Cerebellar nuclear complex (tissue), 1 donor: ENCODE results near the gene GKN2.
"Not testable (repeated sequence)": the region's sequence is repeated elsewhere in the genome, so short reads cannot be mapped to it uniquely, and the experiment has no call there.

ENCODE experiments used
- DNase-seq, 2 experiments: peaks; one replicate each; lab custom pipeline; 2025; lab: John Stamatoyannopoulos, UW

Gene GKN2

DNA sequence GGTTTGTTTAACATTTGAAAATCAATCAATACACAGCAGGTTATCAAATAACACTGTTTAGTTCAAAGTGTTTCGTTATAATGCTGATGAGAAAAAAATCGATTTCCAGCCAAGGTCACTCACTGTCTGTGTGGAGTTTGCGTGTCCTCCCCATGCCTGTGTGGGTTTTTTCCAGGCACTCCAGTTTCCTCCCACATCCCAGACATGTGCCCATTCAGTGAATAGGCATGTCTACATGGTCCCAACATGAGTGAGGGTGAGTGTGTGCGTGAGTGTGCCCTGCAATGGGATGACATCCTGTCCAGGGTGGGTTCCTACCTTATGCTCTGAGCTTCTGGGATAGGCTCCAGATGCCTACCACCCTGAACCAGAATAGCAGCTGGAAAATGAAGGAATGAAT lies 8.7 kb upstream of the GKN2 start:
- no peak for DNase-seq

- DNase-seq, result no peak
These were observed 6.3 kb upstream of the GKN2 start for GRCh38 chr2:68959001-68959400.

DNA sequence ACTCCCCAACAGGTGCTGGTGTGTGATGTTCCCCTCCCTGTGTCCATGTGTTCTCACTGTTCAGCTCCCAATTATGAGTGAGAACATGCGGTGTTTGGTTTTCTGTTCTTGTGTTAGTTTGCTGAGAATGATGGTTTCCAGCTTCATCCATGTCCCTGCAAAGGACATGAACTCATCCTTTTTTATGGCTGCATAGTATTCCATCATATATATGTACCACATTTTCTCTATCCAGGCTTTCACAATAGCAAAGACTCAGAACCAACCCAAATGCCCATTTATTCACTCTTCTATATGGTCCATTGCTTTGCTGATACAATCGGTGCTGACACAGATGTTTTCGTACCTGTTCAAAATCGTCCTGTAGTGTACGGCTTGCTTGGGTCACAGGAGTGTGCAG lies 2.7 kb upstream of the GKN2 start:
- DNase-seq, result not testable (repeated sequence)

DNA sequence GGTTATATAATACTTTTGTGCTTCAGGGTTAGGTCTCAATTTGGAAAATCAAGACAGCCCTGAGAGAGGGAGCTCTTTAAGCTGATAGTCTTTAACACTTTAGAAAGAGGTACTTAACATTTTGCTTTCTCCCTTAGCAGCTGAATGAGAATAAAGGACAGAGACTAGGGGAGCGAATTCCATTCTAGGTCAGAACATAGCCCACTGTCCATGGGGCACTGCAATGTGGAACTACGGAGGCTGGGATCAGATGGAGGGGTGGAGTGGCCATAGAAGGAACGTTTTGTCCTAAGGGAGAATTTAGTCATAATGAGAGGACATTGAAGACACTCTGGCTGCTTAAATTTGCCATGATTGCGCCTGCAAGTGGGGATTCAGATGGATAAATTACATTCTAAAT lies 794 bp downstream of the GKN2 start:
- DNase-seq, result no peak

GRCh38 chr2:68948710-68949109 lies 4.0 kb downstream of the GKN2 start:
- no peak for DNase-seq

DNA sequence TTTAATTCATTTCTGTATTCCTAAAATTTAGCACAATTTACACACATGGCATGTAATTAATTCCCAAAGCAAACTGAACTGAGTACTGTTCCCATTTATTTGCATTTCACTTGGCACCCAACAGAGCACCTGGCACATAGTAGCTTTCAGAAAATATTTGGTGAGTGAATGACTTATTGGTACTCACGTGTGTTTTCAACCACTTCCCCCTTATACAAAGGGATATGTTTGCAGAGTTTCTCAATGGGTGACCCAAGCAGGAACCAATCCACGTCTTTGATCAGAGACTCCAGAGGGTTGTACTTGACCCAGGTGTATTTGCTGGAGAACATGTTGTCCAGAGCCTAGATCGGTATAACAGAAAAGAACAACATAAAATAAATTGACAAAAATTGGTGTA lies 6.6 kb downstream of the GKN2 start:
- DNase-seq, result no peak

- no peak for DNase-seq
These were observed 8.8 kb downstream of the GKN2 start for GRCh38 chr2:68943581-68944568.

DNA sequence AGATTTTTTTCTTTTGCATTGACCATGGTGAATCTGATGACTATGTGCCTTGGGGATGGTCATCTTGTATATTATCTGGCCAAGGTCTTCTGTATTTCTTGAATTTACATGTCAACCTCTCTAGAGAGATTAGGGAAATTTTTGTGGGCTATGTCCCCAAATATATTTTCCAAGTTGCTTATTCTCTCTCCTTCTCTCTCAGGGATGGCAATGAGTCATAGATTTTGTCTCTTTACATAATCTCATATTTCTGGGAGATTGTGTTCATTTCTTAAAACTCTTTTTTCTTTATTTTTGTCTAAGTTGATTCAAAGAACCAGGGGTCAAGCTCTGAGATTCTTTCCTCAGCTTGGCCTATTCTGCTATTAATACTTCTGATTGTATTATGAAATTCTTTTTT lies 9.9 kb downstream of the GKN2 start:
- DNase-seq, result no peak

DNA sequence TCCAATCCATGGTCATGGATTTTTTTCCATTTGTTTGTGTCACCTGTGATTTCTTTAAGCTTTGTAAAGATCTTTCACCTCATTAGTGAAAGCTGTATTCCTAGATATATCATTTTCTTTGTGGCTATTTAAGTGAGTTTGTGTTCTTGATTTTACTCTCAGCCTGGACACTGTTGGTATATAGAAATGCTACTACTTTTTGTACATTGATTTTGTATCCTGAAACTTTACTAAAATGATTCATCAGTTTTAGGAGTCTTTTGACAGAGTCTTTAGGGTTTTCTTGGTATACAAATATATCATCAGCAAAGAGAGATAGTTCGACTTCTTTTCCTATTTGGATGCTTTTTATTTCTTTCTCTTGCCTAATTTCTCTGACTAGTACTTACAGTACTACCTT lies 12.3 kb downstream of the GKN2 start:
- DNase-seq, result no peak

- no peak for DNase-seq
These were observed 12.7 kb downstream of the GKN2 start for GRCh38 chr2:68939962-68940361.

DNA sequence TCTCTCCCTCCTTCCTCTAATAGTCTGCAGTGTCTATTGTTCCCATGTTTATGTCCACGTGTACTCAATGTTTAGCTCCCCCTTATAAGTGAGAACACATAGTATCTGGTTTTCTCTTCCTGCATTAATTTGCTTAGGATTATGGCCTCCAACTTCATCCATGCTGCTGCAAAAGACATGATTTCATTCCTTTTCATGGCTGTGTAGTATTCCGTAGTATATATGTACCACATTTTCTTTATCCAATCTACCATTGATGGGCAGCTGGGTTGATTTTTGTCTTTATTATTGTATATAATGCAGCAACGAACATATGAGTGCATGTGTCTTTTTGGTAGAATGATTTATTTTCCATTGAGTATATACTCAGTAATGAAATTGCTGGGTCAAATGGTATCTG lies 13.8 kb downstream of the GKN2 start:
- DNase-seq, result no peak

DNA sequence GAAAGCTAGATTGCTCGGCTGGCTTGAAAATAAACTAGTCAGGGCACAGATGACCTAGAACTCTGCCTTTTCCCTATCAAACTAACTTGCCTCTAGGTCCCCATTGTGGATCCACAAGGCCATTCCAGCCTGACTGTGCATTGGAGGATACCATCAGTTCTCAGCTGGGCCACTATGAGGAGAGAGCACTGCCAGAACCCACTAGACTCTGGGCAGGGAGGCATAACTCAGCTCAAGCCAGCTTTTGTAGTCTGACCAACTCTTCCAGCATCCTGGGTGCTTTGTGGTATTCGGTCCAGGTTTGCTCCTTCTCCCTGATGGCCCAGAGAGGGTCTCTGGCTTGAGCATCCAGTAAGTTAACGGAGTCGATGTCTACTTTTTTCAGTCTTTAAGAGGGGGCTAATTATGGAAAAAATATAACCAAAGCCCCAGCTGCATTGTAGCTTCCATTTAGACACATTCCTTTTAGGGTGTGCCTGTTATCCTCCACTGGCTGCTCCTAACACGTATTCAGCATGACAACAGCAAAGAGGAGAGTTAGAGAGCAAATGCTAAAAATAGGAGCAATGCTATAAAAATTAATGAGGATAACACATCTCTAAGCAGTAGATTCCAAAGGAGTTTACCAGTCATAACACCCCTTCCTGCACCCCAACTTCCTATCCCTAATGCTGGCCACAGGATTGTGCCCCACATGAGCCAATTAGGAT lies 15.2 kb downstream of the GKN2 start:
- no peak for DNase-seq

GRCh38 chr2:68936889-68937288 lies 15.8 kb downstream of the GKN2 start:
- DNase-seq, result no peak

DNA sequence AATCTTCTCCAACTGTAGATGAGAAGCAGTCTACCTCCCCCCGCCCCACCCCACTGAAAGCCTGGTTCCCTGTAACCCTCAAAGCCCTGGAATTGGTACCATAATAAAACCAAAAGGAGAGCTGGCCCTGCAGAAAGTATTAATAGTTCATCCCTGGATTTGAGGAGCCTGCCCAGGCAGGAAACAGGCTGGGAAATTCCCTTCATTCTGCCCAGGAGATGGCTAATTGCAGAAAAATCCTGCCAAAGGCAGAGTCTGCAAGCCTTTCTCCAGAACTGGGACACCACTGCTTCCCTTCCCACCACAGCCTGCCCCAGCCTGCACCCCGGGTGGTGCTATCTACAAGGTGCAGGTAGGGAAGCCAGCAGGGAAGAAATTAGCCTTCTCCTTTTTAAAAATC lies 16.3 kb downstream of the GKN2 start:
- no peak for DNase-seq

DNA sequence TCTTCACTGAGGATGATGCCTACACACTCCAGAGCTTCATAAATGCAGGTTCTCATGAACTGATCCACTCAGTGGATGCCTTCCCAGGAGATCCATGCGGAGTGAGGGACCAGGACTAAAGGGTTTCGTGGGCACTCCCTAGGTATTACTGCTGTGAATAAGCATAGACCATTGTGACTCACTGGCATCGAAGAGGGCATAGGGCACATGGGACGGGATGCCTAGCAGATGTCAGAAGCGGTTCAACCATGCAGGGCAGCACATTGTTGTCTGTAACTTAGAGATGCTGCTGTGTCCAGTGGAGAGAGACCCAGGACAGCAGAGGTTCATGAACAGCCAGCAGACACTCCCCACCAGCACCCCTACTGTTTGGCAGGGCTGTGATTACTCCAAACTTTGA lies 17.2 kb downstream of the GKN2 start:
- DNase-seq, result no peak

- DNase-seq, result no peak
These were observed 18.7 kb downstream of the GKN2 start for GRCh38 chr2:68934021-68934420.

GRCh38 chr2:68932402-68932801 lies 20.3 kb downstream of the GKN2 start:
- DNase-seq, result no peak

GRCh38 chr2:68931799-68932198 lies 20.9 kb downstream of the GKN2 start:
- no peak for DNase-seq

DNA sequence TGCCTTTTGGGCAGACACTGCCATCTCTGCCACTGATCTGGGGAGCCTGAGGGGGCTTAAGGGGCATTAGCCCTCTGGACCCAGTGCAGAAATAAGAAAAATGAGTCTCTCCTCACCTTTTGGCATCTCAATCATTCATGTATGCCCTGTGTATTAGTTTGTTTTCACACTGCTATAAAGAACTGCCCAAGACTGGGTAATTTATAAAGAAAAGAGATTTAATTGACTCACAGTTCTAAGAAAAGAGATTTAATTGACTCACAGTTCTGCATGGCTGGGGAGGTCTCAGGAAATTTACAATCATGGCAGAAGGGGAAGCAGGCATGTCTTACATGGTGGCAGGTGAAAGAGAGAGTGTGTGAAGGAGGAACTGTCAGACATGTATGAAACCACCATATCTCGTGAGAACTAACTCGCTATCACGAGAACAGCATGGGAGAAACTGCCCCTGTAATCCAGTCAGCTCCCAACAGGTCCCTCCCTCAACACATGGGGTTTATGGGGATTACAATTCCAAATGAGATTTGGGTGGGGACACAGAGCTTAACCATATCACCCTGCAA lies 21.5 kb downstream of the GKN2 start:
- DNase-seq, result no peak

- DNase-seq, result no peak
These were observed 25.9 kb downstream of the GKN2 start for GRCh38 chr2:68926796-68927195.

- DNase-seq, result no peak
These were observed 27.3 kb downstream of the GKN2 start for GRCh38 chr2:68925295-68925896.

DNA sequence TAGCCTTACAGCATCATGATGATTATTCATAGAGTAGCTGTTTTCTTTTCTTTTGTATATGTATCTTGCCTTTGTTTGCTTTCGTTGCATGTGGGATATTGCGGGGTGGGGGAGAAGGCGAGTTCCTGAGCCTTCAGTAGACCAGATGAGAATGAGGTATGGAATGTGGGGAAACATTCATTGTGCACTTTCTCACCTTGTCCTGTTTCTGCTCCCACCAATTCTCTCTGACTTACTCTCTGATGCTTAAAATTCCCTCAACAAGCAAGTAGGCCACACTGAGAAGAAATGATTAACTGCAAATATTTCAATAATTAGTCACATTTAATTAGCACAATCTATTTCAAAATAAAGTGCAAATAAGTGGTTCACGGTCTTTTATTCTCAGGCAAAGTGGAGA lies 31.0 kb downstream of the GKN2 start:
- DNase-seq, result no peak
